Measurements from ENCODE around the gene FLRT1. TPM values are rescaled to one million over a fixed set of nuclear protein-coding genes. Genes with fewer than 3 reads are reported as not detected.

Gene FLRT1
- total and polyA plus RNA-seq, 2 of the 13 experiments (the other 11 are each of a cell fraction or from before 2014, with no cell fraction given), result 0.02 to 0.08 TPM

GRCh38 chr11:63986156-63986931, 49.4 kb upstream of the FLRT1 start, which contains the start of gene OTUB1 (continued):
- peak; percentile 76 for TF ChIP-seq KMT2A (CRISPR knock-in tag; IDR thresholded peaks at IDR 0.05)
- peak; percentile 95 for TF ChIP-seq SNAI1 (CRISPR knock-in tag; IDR thresholded peaks at IDR 0.05; ENCODE audit: borderline replicate concordance)
- TF ChIP-seq CAMTA2 (CRISPR knock-in tag; IDR thresholded peaks at IDR 0.05; ENCODE audit: borderline replicate concordance), result peak; percentile 61; the same call in 1 of the 2 replicates
- no peak for TF ChIP-seq ZFYVE20 (CRISPR knock-in tag; IDR thresholded peaks at IDR 0.05; ENCODE audit: borderline replicate concordance, low read depth)
- TF ChIP-seq BRD4 (CRISPR knock-in tag; IDR thresholded peaks at IDR 0.05), result peak; percentile 97
- TF ChIP-seq ZNF274 (CRISPR knock-in tag; IDR thresholded peaks at IDR 0.05), result peak; percentile 74
- peak; percentile 19; the same call in 1 of the 2 replicates for TF ChIP-seq SSRP1 (CRISPR knock-in tag; IDR thresholded peaks at IDR 0.05)
- peak; percentile 87 for TF ChIP-seq HOXA3 (CRISPR knock-in tag; IDR thresholded peaks at IDR 0.05)
- TF ChIP-seq ERF (CRISPR knock-in tag; IDR thresholded peaks at IDR 0.05), result peak; percentile 90
- no peak; the same call in 1 of the 2 replicates for TF ChIP-seq ZNF616 (CRISPR knock-in tag; IDR thresholded peaks at IDR 0.05; ENCODE audit: low read depth)
- TF ChIP-seq RBM39 (IDR thresholded peaks at IDR 0.05; ENCODE audit: low read depth, low read length, poor library complexity, severe bottlenecking), result peak; percentile 90
- TF ChIP-seq CEBPG (CRISPR knock-in tag; IDR thresholded peaks at IDR 0.05), result no peak; the same call in 1 of the 2 replicates
- TF ChIP-seq BHLHE40 (IDR thresholded peaks at IDR 0.05; ENCODE audit: low read length), result peak; percentile 71
- TF ChIP-seq, protein P1, sequence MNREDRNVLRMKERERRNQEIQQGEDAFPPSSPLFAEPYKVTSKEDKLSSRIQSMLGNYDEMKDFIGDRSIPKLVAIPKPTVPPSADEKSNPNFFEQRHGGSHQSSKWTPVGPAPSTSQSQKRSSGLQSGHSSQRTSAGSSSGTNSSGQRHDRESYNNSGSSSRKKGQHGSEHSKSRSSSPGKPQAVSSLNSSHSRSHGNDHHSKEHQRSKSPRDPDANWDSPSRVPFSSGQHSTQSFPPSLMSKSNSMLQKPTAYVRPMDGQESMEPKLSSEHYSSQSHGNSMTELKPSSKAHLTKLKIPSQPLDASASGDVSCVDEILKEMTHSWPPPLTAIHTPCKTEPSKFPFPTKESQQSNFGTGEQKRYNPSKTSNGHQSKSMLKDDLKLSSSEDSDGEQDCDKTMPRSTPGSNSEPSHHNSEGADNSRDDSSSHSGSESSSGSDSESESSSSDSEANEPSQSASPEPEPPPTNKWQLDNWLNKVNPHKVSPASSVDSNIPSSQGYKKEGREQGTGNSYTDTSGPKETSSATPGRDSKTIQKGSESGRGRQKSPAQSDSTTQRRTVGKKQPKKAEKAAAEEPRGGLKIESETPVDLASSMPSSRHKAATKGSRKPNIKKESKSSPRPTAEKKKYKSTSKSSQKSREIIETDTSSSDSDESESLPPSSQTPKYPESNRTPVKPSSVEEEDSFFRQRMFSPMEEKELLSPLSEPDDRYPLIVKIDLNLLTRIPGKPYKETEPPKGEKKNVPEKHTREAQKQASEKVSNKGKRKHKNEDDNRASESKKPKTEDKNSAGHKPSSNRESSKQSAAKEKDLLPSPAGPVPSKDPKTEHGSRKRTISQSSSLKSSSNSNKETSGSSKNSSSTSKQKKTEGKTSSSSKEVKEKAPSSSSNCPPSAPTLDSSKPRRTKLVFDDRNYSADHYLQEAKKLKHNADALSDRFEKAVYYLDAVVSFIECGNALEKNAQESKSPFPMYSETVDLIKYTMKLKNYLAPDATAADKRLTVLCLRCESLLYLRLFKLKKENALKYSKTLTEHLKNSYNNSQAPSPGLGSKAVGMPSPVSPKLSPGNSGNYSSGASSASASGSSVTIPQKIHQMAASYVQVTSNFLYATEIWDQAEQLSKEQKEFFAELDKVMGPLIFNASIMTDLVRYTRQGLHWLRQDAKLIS (CRISPR knock-in tag; IDR thresholded peaks at IDR 0.05), result no peak
- TF ChIP-seq ZNF414 (CRISPR knock-in tag; IDR thresholded peaks at IDR 0.05), result peak; percentile 22; the same call in 1 of the 2 replicates
- no peak for TF ChIP-seq LRRFIP1 (CRISPR knock-in tag; conservative IDR thresholded peaks at IDR 0.05)
- TF ChIP-seq, protein P2, sequence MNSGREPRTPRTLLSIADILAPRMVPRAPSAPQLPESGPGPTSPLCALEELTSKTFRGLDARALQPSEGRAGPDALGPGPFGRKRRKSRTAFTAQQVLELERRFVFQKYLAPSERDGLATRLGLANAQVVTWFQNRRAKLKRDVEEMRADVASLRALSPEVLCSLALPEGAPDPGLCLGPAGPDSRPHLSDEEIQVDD (CRISPR knock-in tag; IDR thresholded peaks at IDR 0.05; ENCODE audit: borderline replicate concordance), result 0 out of 2 replicates have a peak, but pooled peaks have one; percentile 55
- no peak for TF ChIP-seq NFE2L2 (IDR thresholded peaks at IDR 0.05; ENCODE audit: low read length)
- TF ChIP-seq ZNF30 (CRISPR knock-in tag; IDR thresholded peaks at IDR 0.05), result peak; percentile 86; the same call in 1 of the 2 replicates
- no peak for TF ChIP-seq ZNF326 (CRISPR knock-in tag; IDR thresholded peaks at IDR 0.05; ENCODE audit: borderline replicate concordance)
- TF ChIP-seq NFYC (CRISPR knock-in tag; IDR thresholded peaks at IDR 0.05), result no peak
- no peak for TF ChIP-seq RFX5 (IDR thresholded peaks at IDR 0.05; ENCODE audit: low read depth, low read length)
- peak; percentile 80 for TF ChIP-seq POLR2AphosphoS5 (IDR thresholded peaks at IDR 0.05; ENCODE audit: low read depth, low read length)
- TF ChIP-seq SATB2 (CRISPR knock-in tag; IDR thresholded peaks at IDR 0.05), result peak; percentile 63; the same call in 1 of the 2 replicates
